Measurements from ENCODE around the gene LYRM4. TPM values are rescaled to one million over a fixed set of nuclear protein-coding genes. Genes with fewer than 3 reads are reported as not detected.

The LYRM4 gene
- polyA plus RNA-seq, 1 donor from 2014 or later = 29.3 TPM

- Histone ChIP-seq H3K79me2 (replicated peaks; ENCODE audit: insufficient read depth, low read length) (no peaks in the 10 kb centered on the region), H3K27me3 (ENCODE audit: insufficient read depth, low read depth, low read length) (no peaks in the 10 kb centered on the region), H3K9me2 (ENCODE audit: insufficient read depth, low read length) (no peaks in the 10 kb centered on the region), H3F3A (ENCODE audit: insufficient read depth, low read length, poor library complexity, severe bottlenecking) (no peaks in the 10 kb centered on the region), H3K4me2 (ENCODE audit: low read length) (no peak overlapping the region), H4K20me1 (ENCODE audit: insufficient read depth) (no peaks in the 10 kb centered on the region), H3K9ac (ENCODE audit: low read length) (no peak overlapping the region), H3K27ac (ENCODE audit: low read length) (no peak overlapping the region), H3K36me3 (ENCODE audit: insufficient read depth, low read length) (no peaks in the 10 kb centered on the region), H3K9me3 (ENCODE audit: low read length) (no peaks in the 10 kb centered on the region), H2AFZ (ENCODE audit: low read depth, low read length) (no peak overlapping the region), H3K4me3 (ENCODE audit: low read length) (no peak overlapping the region)
- no peak for TF ChIP-seq SMC3 (conservative IDR thresholded peaks at IDR 0.05; ENCODE audit: poor library complexity)
- no peak for TF ChIP-seq CTCF (IDR thresholded peaks at IDR 0.05; ENCODE audit: poor library complexity, severe bottlenecking)
- TF ChIP-seq MXI1 (conservative IDR thresholded peaks at IDR 0.05; ENCODE audit: poor library complexity, severe bottlenecking) = no peak
- TF ChIP-seq POLR2AphosphoS5 (IDR thresholded peaks at IDR 0.05) = no peak
- TF ChIP-seq EZH2 (IDR thresholded peaks at IDR 0.05; ENCODE audit: borderline replicate concordance, insufficient read depth, low read length, poor library complexity, severe bottlenecking) = no peak
- no peak for TF ChIP-seq TAF1 (IDR thresholded peaks at IDR 0.05; ENCODE audit: low read depth)
- no peak for TF ChIP-seq EP300 (conservative IDR thresholded peaks at IDR 0.05; ENCODE audit: poor library complexity, severe bottlenecking)
- no peak for TF ChIP-seq RAD21 (conservative IDR thresholded peaks at IDR 0.05)
- TF ChIP-seq REST (IDR thresholded peaks at IDR 0.05; ENCODE audit: borderline replicate concordance) = no peak
Observed at GRCh38 chr6:5108068-5108467, 152.7 kb downstream of the LYRM4 start.

GRCh38 chr6:5107341-5107740, 153.4 kb downstream of the LYRM4 start:
- Histone ChIP-seq H3F3A (ENCODE audit: insufficient read depth, low read length, poor library complexity, severe bottlenecking) (no peaks in the 10 kb centered on the region), H4K20me1 (ENCODE audit: insufficient read depth) (no peaks in the 10 kb centered on the region), H3K4me3 (ENCODE audit: low read length) (no peak overlapping the region), H3K9me2 (ENCODE audit: insufficient read depth, low read length) (no peaks in the 10 kb centered on the region), H3K9ac (ENCODE audit: low read length) (no peak overlapping the region), H3K79me2 (replicated peaks; ENCODE audit: insufficient read depth, low read length) (no peaks in the 10 kb centered on the region), H3K27me3 (ENCODE audit: insufficient read depth, low read depth, low read length) (no peaks in the 10 kb centered on the region), H3K9me3 (ENCODE audit: low read length) (no peaks in the 10 kb centered on the region), H3K36me3 (ENCODE audit: insufficient read depth, low read length) (no peaks in the 10 kb centered on the region), H3K27ac (ENCODE audit: low read length) (no peak overlapping the region), H2AFZ (ENCODE audit: low read depth, low read length) (no peak overlapping the region), H3K4me2 (ENCODE audit: low read length) (no peak overlapping the region)
- TF ChIP-seq TAF1 (IDR thresholded peaks at IDR 0.05; ENCODE audit: low read depth) = no peak
- no peak for TF ChIP-seq POLR2AphosphoS5 (IDR thresholded peaks at IDR 0.05)
- no peak for TF ChIP-seq SMC3 (conservative IDR thresholded peaks at IDR 0.05; ENCODE audit: poor library complexity)
- no peak for TF ChIP-seq EZH2 (IDR thresholded peaks at IDR 0.05; ENCODE audit: borderline replicate concordance, insufficient read depth, low read length, poor library complexity, severe bottlenecking)
- no peak for TF ChIP-seq EP300 (conservative IDR thresholded peaks at IDR 0.05; ENCODE audit: poor library complexity, severe bottlenecking)
- TF ChIP-seq CTCF (IDR thresholded peaks at IDR 0.05; ENCODE audit: poor library complexity, severe bottlenecking) = no peak
- no peak for TF ChIP-seq REST (IDR thresholded peaks at IDR 0.05; ENCODE audit: borderline replicate concordance)
- no peak for TF ChIP-seq MXI1 (conservative IDR thresholded peaks at IDR 0.05; ENCODE audit: poor library complexity, severe bottlenecking)
- no peak for TF ChIP-seq RAD21 (conservative IDR thresholded peaks at IDR 0.05)

Measured in neural cell (in vitro differentiated cells).